Heart right ventricle (tissue), 16 donors: ENCODE data around the gene PSMA8. TPM values are rescaled to one million over a fixed set of nuclear protein-coding genes. Genes with fewer than 3 reads are reported as not detected.
"Not testable (repeated sequence)": the region's sequence is repeated elsewhere in the genome, so short reads cannot be mapped to it uniquely, and the experiment has no call there.

Source experiments
- ATAC-seq, 8 donors: fragments of 200-7000 bp; cut with Tn5 transposase; one replicate each; pipeline ENCODE4 v1.9.1; 2020; ENCODE audit warnings: mild to moderate bottlenecking in 8 of 8, moderate library complexity in 8 of 8, moderate number of reproducible peaks in 1 of 8
- DNase-seq, 2 donors: peaks; one replicate each; pipeline ENCODE4 v3.0.0-alpha.2; 2020
- H3K27ac ChIP-seq, 10 donors: fragments of 200-600 bp; sonication (generic) in 2 of 10; one replicate each; pipeline versions ENCODE4 v1.5.0 to v1.8.0; 2020 to 2022; ENCODE audit warnings: mild to moderate bottlenecking in 3 of 10
- H3K27me3 ChIP-seq, 7 donors: fragments of 200-600 bp; one replicate each; pipeline ENCODE4 v1.8.0; 2021 to 2022; ENCODE audit warnings: mild to moderate bottlenecking in 2 of 7
- H3K36me3 ChIP-seq, 9 donors: fragments of 200-600 bp; sonication (generic) in 1 of 9; one replicate each; pipeline versions ENCODE4 v1.5.0 to v1.8.0; 2020 to 2022; ENCODE audit warnings: mild to moderate bottlenecking in 2 of 9
- H3K4me1 ChIP-seq, 9 donors: fragments of 200-600 bp; sonication (generic) in 1 of 9; one replicate each; pipeline versions ENCODE4 v1.5.0 to v1.8.0; 2020 to 2022; ENCODE audit warnings: mild to moderate bottlenecking in 4 of 9
- H3K4me3 ChIP-seq, 10 donors: fragments of 200-600 bp; sonication (generic) in 2 of 10; one replicate each; pipeline versions ENCODE4 v1.5.0 to v1.8.0; 2020 to 2022; ENCODE audit warnings: mild to moderate bottlenecking in 7 of 10, moderate library complexity in 2 of 10
- H3K9me3 ChIP-seq, 11 donors: fragments of 200-600 bp in 10 of 11; sonication (generic) in 2 of 11; one replicate each; pipeline versions ENCODE4 v1.5.0 to v1.8.0; 2013 to 2022; ENCODE audit warnings: mild to moderate bottlenecking in 2 of 11, control low read depth in 1 of 11, moderate library complexity in 1 of 11
- WGBS, 2 donors: extraction: QIAGEN DNeasy Blood & Tissue Kit; methylation state at CpG; one replicate each; pipeline ENCODE4 v1.1.7; 2013; ENCODE audit warnings: inconsistent platforms in 1 of 2; 5-methylcytosine and 5-hydroxymethylcytosine counted together
- intact Hi-C, 10 donors: fragments of 100-400 bp; cut with DNase I; formaldehyde crosslinking; loops; one replicate each; pipeline versions ENCODE4 v1.11.1 to v1.14.2; 2022
- polyA plus RNA-seq, 2 donors: library from polyadenylated mRNA; stranded (reverse); fragments of 200-250 nt; gene quantifications; one replicate each; pipeline ENCODE4 v1.2.3, GENCODE V29; 2013
- total RNA-seq, 10 donors: library from RNA; stranded (reverse); fragmentation: NEBNext Ultra II Directional in 3 of 10; extraction: Animal tissue kit (Norgen Biotek cat#: 25700) in 3 of 10; gene quantifications; one replicate each; pipeline versions ENCODE4 v1.2.1 to v1.2.4, GENCODE V29; 2021 to 2023
- TF ChIP-seq, protein P1 (sequence below), 9 donors: fragments of 200-600 bp; sonication (generic) in 2 of 9; IDR thresholded peaks; one replicate each; pipeline versions ENCODE4 v1.5.0 to v1.8.0; 2021 to 2022; ENCODE audit warnings: antibody characterized with exemption in 9 of 9, mild to moderate bottlenecking in 5 of 9, moderate library complexity in 1 of 9
- donor health status: Arrhythmogenic right ventricular cardiomyopathy.
- donor health status: ischemic (EF 13 %, LVEDD 7.1; RV severe dilation, severe dysfunction).
- donor health status: healthy with polysubstance abuse.
- donor health status: DM: no; HTN: yes; CAD: no.
- donor health status: DM: no; HTN: no; CAD: no.
- donor health status: ischemic (EF 25% LVEDD 6.9; RV normal size, moderate dysfunction).
- donor health status: ischemic (EF 25% LVEDD 5.7; RV mildly dilated, moderate dysfunction).
- donor health status: healthy.
- donor health status: DM: yes; HTN: yes; CAD: no.
- donor health status: Ischemic cardiomyopathy.
- donor health status: ischemic (EF 35%, LVEDD 5.7; RV mildly dilated, moderate dysfunction).
- donor health status: nonischemic (EF 11% LVEDD 7.7; RV severe dilation, severe dysfunction).
- donor health status: DM: yes; HTN: yes; CAD: no.
- donor health status: PGD.
- donor health status: ischemic (EF 29% LVEDD 5.4; RV normal size, mild dysfunction).
- donor health status: nonischemic (EF 23%, LVEDD 6.1; RV moderate dilation, normal function).

The PSMA8 gene
- total and polyA plus RNA-seq, 12 donors, result 0.38 TPM; not detected in 11

GRCh38 chr18:26119246-26119645 is 14.4 kb upstream of the PSMA8 start:
- Histone ChIP-seq H3K27ac (no peak overlapping the region), H3K27me3 (peaks cover 0 to 11% (median 0%) of the 10 kb centered on the region in 7 donors), H3K4me3 (no peak overlapping the region), H3K9me3 (peaks cover 0 to 15% (median 0%) of the 10 kb centered on the region in 11 donors), H3K36me3 (no peaks in the 10 kb centered on the region), H3K4me1 (no peaks in the 10 kb centered on the region)
- intact Hi-C loops, result no loop called here
- TF ChIP-seq, protein P1, sequence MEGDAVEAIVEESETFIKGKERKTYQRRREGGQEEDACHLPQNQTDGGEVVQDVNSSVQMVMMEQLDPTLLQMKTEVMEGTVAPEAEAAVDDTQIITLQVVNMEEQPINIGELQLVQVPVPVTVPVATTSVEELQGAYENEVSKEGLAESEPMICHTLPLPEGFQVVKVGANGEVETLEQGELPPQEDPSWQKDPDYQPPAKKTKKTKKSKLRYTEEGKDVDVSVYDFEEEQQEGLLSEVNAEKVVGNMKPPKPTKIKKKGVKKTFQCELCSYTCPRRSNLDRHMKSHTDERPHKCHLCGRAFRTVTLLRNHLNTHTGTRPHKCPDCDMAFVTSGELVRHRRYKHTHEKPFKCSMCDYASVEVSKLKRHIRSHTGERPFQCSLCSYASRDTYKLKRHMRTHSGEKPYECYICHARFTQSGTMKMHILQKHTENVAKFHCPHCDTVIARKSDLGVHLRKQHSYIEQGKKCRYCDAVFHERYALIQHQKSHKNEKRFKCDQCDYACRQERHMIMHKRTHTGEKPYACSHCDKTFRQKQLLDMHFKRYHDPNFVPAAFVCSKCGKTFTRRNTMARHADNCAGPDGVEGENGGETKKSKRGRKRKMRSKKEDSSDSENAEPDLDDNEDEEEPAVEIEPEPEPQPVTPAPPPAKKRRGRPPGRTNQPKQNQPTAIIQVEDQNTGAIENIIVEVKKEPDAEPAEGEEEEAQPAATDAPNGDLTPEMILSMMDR (IDR thresholded peaks at IDR 0.05), result no peak
- ATAC-seq (no peak), DNase-seq (no peak)
- 82 to 85% methylated on average over 5 of the region's 5 CpGs for WGBS, 2 donors

DNA sequence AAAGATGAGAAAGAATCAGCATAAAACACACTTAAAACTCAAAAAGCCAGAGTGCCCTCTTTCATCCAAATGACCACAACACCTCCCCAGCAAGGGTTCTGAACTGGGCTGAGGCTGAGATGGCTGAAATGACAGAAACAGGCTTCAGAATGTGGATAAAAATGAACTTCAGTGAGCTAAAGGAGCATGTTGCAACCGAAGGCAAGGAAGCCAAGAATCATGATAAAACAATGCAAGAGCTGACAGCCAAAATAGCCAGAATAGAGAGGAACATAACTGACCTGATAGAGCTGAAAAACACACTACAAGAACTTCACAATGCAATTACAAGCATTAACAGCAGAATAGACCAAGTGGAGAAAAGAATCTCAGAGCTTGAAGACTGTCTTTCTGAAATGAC is 12.2 kb upstream of the PSMA8 start:
- peaks cover 0 to 13% (median 0%) of the 10 kb centered on the region in 11 donors for H3K9me3 ChIP-seq
- no peak for ATAC-seq
- 57 to 64% methylated on average over 1 of the region's 1 CpG for WGBS, 2 donors
- no peak overlapping the region for H3K27ac ChIP-seq
- no peak overlapping the region for H3K4me3 ChIP-seq
- no peak for DNase-seq
- peaks cover 0 to 11% (median 0%) of the 10 kb centered on the region in 7 donors for H3K27me3 ChIP-seq
- H3K4me1 ChIP-seq, result no peaks in the 10 kb centered on the region
- intact Hi-C loops, result no loop called here
- TF ChIP-seq, protein P1 (IDR thresholded peaks at IDR 0.05), result no peak
- no peaks in the 10 kb centered on the region for H3K36me3 ChIP-seq

GRCh38 chr18:26121994-26122393 is 11.7 kb upstream of the PSMA8 start:
- Histone ChIP-seq H3K9me3 (peaks cover 0 to 14% (median 0%) of the 10 kb centered on the region in 11 donors), H3K27me3 (peaks cover 0 to 11% (median 0%) of the 10 kb centered on the region in 7 donors)
- 82 to 85% methylated on average over 2 of the region's 2 CpGs for WGBS, 2 donors
- H3K4me3 ChIP-seq, H3K27ac ChIP-seq, H3K36me3 ChIP-seq, ATAC-seq, intact Hi-C loops, H3K4me1 ChIP-seq, DNase-seq: not testable (repeated sequence)

DNA sequence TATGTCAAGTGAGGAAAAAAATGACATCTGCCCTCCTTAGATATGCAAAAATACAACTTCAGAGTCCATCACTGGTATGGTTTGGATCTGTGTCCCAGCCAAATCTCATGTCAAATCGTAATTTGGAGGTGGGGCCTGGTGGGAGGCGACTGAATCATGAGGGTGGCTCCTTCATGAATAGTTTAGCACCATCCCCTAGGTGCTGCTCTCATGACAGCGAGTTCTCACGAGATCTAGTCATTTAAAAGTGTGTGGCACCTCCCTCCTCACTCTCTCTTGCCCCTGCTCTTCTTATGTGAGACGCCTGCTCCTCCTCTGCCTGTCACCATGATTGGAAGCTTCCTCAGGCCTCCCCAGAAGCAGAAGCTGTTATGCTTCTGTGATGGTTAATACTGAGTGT is 5.9 kb upstream of the PSMA8 start:
- TF ChIP-seq, protein P1 (IDR thresholded peaks at IDR 0.05), result no peak
- DNase-seq (no peak), ATAC-seq (no peak)
- intact Hi-C loops, result no loop called here
- Histone ChIP-seq H3K27ac (no peak overlapping the region), H3K36me3 (no peaks in the 10 kb centered on the region), H3K4me3 (no peak overlapping the region), H3K27me3 (no peaks in the 10 kb centered on the region), H3K4me1 (no peaks in the 10 kb centered on the region), H3K9me3 (peaks cover 0 to 14% (median 0%) of the 10 kb centered on the region in 11 donors)
- 66 to 76% methylated on average over 5 of the region's 5 CpGs for WGBS, 2 donors

GRCh38 chr18:26128192-26128591 is 5.5 kb upstream of the PSMA8 start:
- WGBS, 2 donors, result 71 to 81% methylated on average over 2 of the region's 2 CpGs
- H3K9me3 ChIP-seq, result peaks cover 0 to 14% (median 0%) of the 10 kb centered on the region in 11 donors
- H3K36me3 ChIP-seq, intact Hi-C loops, H3K4me1 ChIP-seq, DNase-seq, H3K4me3 ChIP-seq, H3K27ac ChIP-seq, H3K27me3 ChIP-seq, ATAC-seq: not testable (repeated sequence)
